Activated T-helper 2 cell treated with anti-CD3 and anti-CD28 coated beads, Interferon-gamma antibody, Interleukin-2, Interleukin-4, amounts not matched to agents 10 μg/mL and 5 μg/mL and 100 μg/mL, durations not matched to agents 14 hours and 24 hours and 36 hours (primary cell): Measurements from ENCODE around the gene MRPS25. TPM values are rescaled to one million over a fixed set of nuclear protein-coding genes. Genes with fewer than 3 reads are reported as not detected.

ENCODE experiments used
- total RNA-seq: library from RNA; stranded (reverse); gene quantifications from 2 replicates; pipeline ENCODE4 v1.2.3, GENCODE V29; 2022

The MRPS25 gene
- total RNA-seq, 1 donor from 2014 or later = 83.9 TPM

Other genes starting within 250 kb of the MRPS25 start
- 0.09 TPM in 1 of 2 replicates, not detected in the other for gene FGD5, start 246.4 kb downstream of the MRPS25 start, total RNA-seq
- 48.2 and 48.3 TPM in 2 replicates for gene NR2C2, start 117.7 kb downstream of the MRPS25 start, total RNA-seq
- gene RBSN, start 33.8 kb upstream of the MRPS25 start, total RNA-seq = 11.3 and 13.0 TPM in 2 replicates
- 31.8 and 33.4 TPM in 2 replicates for gene CAPN7, start 140.9 kb upstream of the MRPS25 start, total RNA-seq